A673 (cell line): ENCODE measurements around the gene MT4. TPM values are rescaled to one million over a fixed set of nuclear protein-coding genes. Genes with fewer than 3 reads are reported as not detected.

Experiments
- BruUV-seq: library from RNA; stranded (reverse); fragments of 400-500 nt; replicated peaks from 2 replicates; lab custom pipeline; 2021; lab: Mats Ljungman, UMichigan
- CTCF ChIA-PET: fragments of 300-600 bp; sonication (Branson Sonifier 250); formaldehyde crosslinking; loops from one replicate; lab custom pipeline; 2022; ENCODE audit warnings: antibody characterized with exemption; lab: Charles Lee
- POLR2A ChIA-PET: fragments of 300-600 bp; sonication (Branson Sonifier 250); formaldehyde crosslinking; loops from one replicate; lab custom pipeline; 2022; ENCODE audit warnings: antibody characterized with exemption; ENCODE audit not compliant: low non-redundant PET; lab: Charles Lee
- DNase-seq: peaks from one replicate; pipeline ENCODE4 v3.0.0-alpha.2; 2015; ENCODE audit warnings: low spot score
- H3K27ac ChIP-seq: fragments of 200-600 bp; sonication (generic); 2 replicates; pipeline ENCODE4 v1.5.1; 2016; ENCODE audit warnings: mixed run types, low read depth, mild to moderate bottlenecking, mixed read lengths, antibody characterized with exemption, low read length; ENCODE audit not compliant: poor library complexity, severe bottlenecking
- H3K27me3 ChIP-seq: fragments of 200-600 bp; sonication (generic); replicated peaks from 2 replicates; pipeline ENCODE4 v1.6.1; 2017; ENCODE audit warnings: mixed run types, low read depth, mild to moderate bottlenecking, mixed read lengths, antibody characterized with exemption, low read length; ENCODE audit not compliant: insufficient read depth, poor library complexity
- H3K36me3 ChIP-seq: fragments of 200-600 bp; sonication (generic); 2 replicates; pipeline ENCODE4 v1.6.1; 2016; ENCODE audit warnings: mixed run types, mild to moderate bottlenecking, mixed read lengths, antibody characterized with exemption, low read length; ENCODE audit not compliant: insufficient read depth, poor library complexity, severe bottlenecking
- H3K4me1 ChIP-seq: fragments of 200-600 bp; sonication (generic); 2 replicates; pipeline ENCODE4 v1.6.1; 2017; ENCODE audit warnings: mixed run types, mild to moderate bottlenecking, mixed read lengths, antibody characterized with exemption, low read length; ENCODE audit not compliant: insufficient read depth, poor library complexity, severe bottlenecking
- H3K4me3 ChIP-seq: fragments of 200-600 bp; sonication (generic); 2 replicates; pipeline ENCODE4 v1.5.1; 2016; ENCODE audit warnings: low read depth, mixed run types, mild to moderate bottlenecking, mixed read lengths, low read length; ENCODE audit not compliant: poor library complexity, severe bottlenecking
- H3K9me3 ChIP-seq: fragments of 200-600 bp; sonication (generic); 2 replicates; pipeline ENCODE4 v1.6.1; 2016; ENCODE audit warnings: mixed run types, low read depth, mild to moderate bottlenecking, mixed read lengths, antibody characterized with exemption, low read length; ENCODE audit not compliant: poor library complexity, severe bottlenecking
- EZH2 ChIP-seq: fragments of 200-600 bp; sonication (generic); IDR thresholded peaks from 2 replicates; pipeline ENCODE4 v1.6.1; 2017; ENCODE audit warnings: borderline replicate concordance, low read depth, mild to moderate bottlenecking, mixed read lengths, antibody characterized with exemption, low read length; ENCODE audit not compliant: poor library complexity, severe bottlenecking
- intact Hi-C: fragments of 100-400 bp; cut with micrococcal nuclease; formaldehyde crosslinking; loops from one replicate; pipeline ENCODE4 v1.10.0; 2022; ENCODE audit not compliant: unreplicated experiment
- total RNA-seq: library from RNA; stranded (reverse); gene quantifications from 2 replicates; pipeline ENCODE4 v1.2.3, GENCODE V29; 2021
- TF ChIP-seq, protein P1 (sequence below): fragments of 300-800, 200-600 bp; sonication (generic); conservative IDR thresholded peaks from 2 replicates; pipeline ENCODE4 v1.5.1; 2017; ENCODE audit warnings: low read depth, mild to moderate bottlenecking, antibody characterized with exemption, low read length, moderate library complexity, mixed read lengths

The MT4 gene
- total RNA-seq, 1 experiment from 2014 or later: not detected

DNA sequence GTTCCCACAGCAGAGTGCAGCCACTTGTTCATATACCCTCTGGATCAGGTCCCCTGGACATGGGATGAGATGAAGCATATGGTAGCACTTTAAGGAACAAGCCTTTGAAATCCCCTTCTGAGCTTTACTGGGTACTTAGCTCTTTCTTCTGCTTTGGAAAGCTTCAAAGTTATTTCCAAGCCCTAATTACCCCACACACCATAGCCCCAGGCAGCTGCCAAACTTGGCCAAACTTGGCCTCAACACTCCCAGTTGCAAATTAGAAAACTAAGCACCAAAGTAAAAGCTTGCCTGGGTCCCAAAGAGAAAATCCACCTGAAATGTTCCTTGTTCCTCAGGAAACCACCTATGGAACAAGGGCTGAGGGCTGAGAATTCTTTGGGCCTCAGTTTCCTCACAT, 15.7 kb upstream of the MT4 start:
- H3K9me3 ChIP-seq: no peaks in the 10 kb centered on the region
- H3K27me3 ChIP-seq: peaks cover under 1% of the 10 kb centered on the region
- no peaks in the 10 kb centered on the region for H3K36me3 ChIP-seq
- H3K4me1 ChIP-seq: no peaks in the 10 kb centered on the region
- TF ChIP-seq, protein P1, sequence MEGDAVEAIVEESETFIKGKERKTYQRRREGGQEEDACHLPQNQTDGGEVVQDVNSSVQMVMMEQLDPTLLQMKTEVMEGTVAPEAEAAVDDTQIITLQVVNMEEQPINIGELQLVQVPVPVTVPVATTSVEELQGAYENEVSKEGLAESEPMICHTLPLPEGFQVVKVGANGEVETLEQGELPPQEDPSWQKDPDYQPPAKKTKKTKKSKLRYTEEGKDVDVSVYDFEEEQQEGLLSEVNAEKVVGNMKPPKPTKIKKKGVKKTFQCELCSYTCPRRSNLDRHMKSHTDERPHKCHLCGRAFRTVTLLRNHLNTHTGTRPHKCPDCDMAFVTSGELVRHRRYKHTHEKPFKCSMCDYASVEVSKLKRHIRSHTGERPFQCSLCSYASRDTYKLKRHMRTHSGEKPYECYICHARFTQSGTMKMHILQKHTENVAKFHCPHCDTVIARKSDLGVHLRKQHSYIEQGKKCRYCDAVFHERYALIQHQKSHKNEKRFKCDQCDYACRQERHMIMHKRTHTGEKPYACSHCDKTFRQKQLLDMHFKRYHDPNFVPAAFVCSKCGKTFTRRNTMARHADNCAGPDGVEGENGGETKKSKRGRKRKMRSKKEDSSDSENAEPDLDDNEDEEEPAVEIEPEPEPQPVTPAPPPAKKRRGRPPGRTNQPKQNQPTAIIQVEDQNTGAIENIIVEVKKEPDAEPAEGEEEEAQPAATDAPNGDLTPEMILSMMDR: no peak
- TF ChIP-seq EZH2: no peak
- no TSS peak for BruUV-seq
- H3K27ac ChIP-seq: no peak overlapping the region
- H3K4me3 ChIP-seq: no peak overlapping the region
- intact Hi-C loops: no loop called here
- POLR2A ChIA-PET: no interaction called here
- CTCF ChIA-PET: no interaction called here
- no peak for DNase-seq

DNA sequence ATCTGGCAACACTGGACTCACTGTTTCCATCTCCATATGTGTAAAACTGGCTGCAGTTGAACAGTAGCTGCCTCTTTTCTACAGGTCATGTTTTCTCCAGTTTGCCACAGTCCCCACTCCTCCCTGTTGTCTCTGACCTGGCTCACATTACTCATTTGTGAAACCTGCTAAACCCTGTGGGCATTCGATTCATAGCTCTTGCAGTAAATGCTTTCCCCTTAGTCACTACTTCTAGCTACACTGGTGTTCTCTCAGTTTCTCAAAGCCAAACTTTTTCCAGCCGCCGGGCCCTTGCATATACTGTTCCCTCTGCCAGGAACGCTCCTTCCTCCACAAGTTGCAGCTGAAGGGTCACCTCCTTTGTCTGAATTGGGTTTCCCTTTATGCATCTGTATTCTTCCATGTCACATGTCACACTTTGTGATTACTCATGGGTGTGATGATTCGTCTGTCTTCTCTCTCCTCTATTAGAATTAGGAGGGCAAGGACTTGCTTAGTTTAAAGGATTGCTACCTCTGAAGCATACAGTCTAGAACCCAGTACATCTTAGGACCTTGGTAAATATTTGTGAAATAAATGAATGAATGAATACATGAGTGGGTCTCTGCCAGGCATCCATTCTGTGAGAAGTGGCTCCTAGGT, 15.0 kb upstream of the MT4 start:
- POLR2A ChIA-PET: no interaction called here
- intact Hi-C loops: no loop called here
- no TSS peak for BruUV-seq
- peaks cover 8% of the 10 kb centered on the region for H3K27me3 ChIP-seq
- no peak overlapping the region for H3K4me3 ChIP-seq
- no peaks in the 10 kb centered on the region for H3K4me1 ChIP-seq
- DNase-seq: no peak
- no peaks in the 10 kb centered on the region for H3K9me3 ChIP-seq
- H3K36me3 ChIP-seq: no peaks in the 10 kb centered on the region
- no peak overlapping the region for H3K27ac ChIP-seq
- CTCF ChIA-PET: no interaction called here
- TF ChIP-seq, protein P1: no peak
- no peak for TF ChIP-seq EZH2

DNA sequence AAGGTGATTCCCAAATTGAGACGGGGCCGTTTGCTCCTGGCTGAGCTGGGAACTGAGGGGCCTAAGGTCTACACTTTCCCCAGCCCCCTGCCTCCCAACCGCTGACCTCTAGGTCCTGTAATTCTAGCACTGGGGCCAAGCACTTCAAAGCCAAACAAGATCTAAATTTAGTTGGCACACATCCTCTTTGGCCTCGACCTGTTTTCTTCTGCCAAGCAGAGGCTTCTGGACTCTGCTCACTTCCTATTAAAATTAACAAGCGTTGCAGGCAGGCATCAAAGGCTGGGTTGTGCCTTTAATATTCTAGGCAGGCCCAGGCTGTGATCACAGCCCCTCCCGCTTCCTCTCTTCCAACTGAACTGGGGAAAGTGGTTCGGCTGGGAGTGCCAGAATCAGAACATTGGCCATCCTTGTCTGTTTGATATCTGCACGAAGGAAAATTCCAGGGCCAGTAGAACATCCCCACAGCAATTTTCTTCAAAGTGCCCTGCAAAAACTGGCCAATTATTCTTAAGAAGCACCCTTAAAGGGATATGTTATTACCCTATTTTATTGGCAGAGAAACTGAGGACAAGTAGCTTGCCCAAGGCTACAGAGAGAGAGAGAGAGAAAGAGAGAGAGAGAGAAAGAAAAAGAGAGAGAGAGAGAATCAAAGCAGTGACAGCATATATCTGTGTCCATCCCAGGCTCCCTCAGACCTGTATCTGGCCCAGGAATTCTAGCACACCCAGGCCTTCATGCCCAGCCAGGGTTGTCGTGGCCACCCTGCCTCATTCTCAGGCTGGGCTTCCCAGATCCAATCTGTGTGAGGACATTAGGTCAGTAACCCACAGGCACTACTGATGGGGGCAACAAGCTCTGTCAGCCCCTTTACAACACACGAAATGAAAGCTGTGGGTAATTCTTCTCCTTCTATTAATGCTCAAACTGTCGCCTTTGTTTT, 12.8 kb upstream of the MT4 start:
- no peak for DNase-seq
- Histone ChIP-seq H3K9me3 (no peaks in the 10 kb centered on the region), H3K4me1 (no peaks in the 10 kb centered on the region), H3K36me3 (no peaks in the 10 kb centered on the region), H3K27me3 (peaks cover 23% of the 10 kb centered on the region), H3K27ac (no peak overlapping the region), H3K4me3 (no peak overlapping the region)
- intact Hi-C loops: no loop called here
- POLR2A ChIA-PET: no interaction called here
- TF ChIP-seq EZH2: no peak
- TF ChIP-seq, protein P1: no peak
- no TSS peak for BruUV-seq
- CTCF ChIA-PET: no interaction called here
